ENCODE data around the gene RNF10.

The RNF10 gene

GRCh38 chr12:120586206-120586605 is 52.0 kb downstream of the RNF10 start:
- TF ChIP-seq CTCF (IDR thresholded peaks at IDR 0.05; ENCODE audit: low read length) (no peak), EZH2 (IDR thresholded peaks at IDR 0.05; ENCODE audit: borderline replicate concordance, low read length) (no peak)
- peaks cover 3% of the 10 kb centered on the region for H3K27me3 ChIP-seq (ENCODE audit: insufficient read depth, low read length)
- peaks cover 28% of the 10 kb centered on the region for H3K4me1 ChIP-seq (ENCODE audit: insufficient read depth, low read length, severe bottlenecking)

GRCh38 chr12:120586860-120587259 is 52.7 kb downstream of the RNF10 start:
- Histone ChIP-seq H3K79me2 (ENCODE audit: insufficient read depth, low read length) (no peaks in the 10 kb centered on the region), H4K20me1 (ENCODE audit: insufficient read depth, low read length) (no peaks in the 10 kb centered on the region), H3K4me2 (ENCODE audit: low read length) (no peak overlapping the region), H3F3A (ENCODE audit: insufficient read depth, low read length) (no peaks in the 10 kb centered on the region), H3K27ac (ENCODE audit: low read depth, low read length, poor library complexity, severe bottlenecking) (no peak overlapping the region), H3K9me2 (ENCODE audit: low read depth, low read length) (no peaks in the 10 kb centered on the region), H2AFZ (ENCODE audit: low read length) (no peak overlapping the region), H3K4me1 (ENCODE audit: insufficient read depth, low read length, severe bottlenecking) (peaks cover 24% of the 10 kb centered on the region), H3K9me3 (ENCODE audit: low read length) (no peaks in the 10 kb centered on the region), H3K9ac (ENCODE audit: low read length) (no peak overlapping the region), H3K4me3 (ENCODE audit: low read depth, low read length, poor library complexity, severe bottlenecking) (no peak overlapping the region), H3K27me3 (ENCODE audit: insufficient read depth, low read length) (peaks cover 3% of the 10 kb centered on the region), H3K36me3 (ENCODE audit: insufficient read depth, low read length) (no peaks in the 10 kb centered on the region)
- no peak for TF ChIP-seq CTCF (IDR thresholded peaks at IDR 0.05; ENCODE audit: low read length)
- TF ChIP-seq EZH2 (IDR thresholded peaks at IDR 0.05; ENCODE audit: borderline replicate concordance, low read length): no peak

More at GRCh38 chr12:120586206-120586605, 52.0 kb downstream of the RNF10 start:
- Histone ChIP-seq H4K20me1 (ENCODE audit: insufficient read depth, low read length) (no peaks in the 10 kb centered on the region), H2AFZ (ENCODE audit: low read length) (no peak overlapping the region), H3K27ac (ENCODE audit: low read depth, low read length, poor library complexity, severe bottlenecking) (no peak overlapping the region), H3K4me3 (ENCODE audit: low read depth, low read length, poor library complexity, severe bottlenecking) (no peak overlapping the region), H3K79me2 (ENCODE audit: insufficient read depth, low read length) (no peaks in the 10 kb centered on the region), H3K4me2 (ENCODE audit: low read length) (no peak overlapping the region), H3K9me2 (ENCODE audit: low read depth, low read length) (no peaks in the 10 kb centered on the region), H3F3A (ENCODE audit: insufficient read depth, low read length) (no peaks in the 10 kb centered on the region), H3K9ac (ENCODE audit: low read length) (no peak overlapping the region), H3K36me3 (ENCODE audit: insufficient read depth, low read length) (no peaks in the 10 kb centered on the region), H3K9me3 (ENCODE audit: low read length) (no peaks in the 10 kb centered on the region)

GRCh38 chr12:120588371-120588770 is 54.2 kb downstream of the RNF10 start:
- Histone ChIP-seq H3K27me3 (ENCODE audit: insufficient read depth, low read length) (peaks cover 3% of the 10 kb centered on the region), H4K20me1 (ENCODE audit: insufficient read depth, low read length) (no peaks in the 10 kb centered on the region), H3K79me2 (ENCODE audit: insufficient read depth, low read length) (no peaks in the 10 kb centered on the region), H3K4me3 (ENCODE audit: low read depth, low read length, poor library complexity, severe bottlenecking) (no peak overlapping the region), H3K27ac (ENCODE audit: low read depth, low read length, poor library complexity, severe bottlenecking) (no peak overlapping the region), H3F3A (ENCODE audit: insufficient read depth, low read length) (no peaks in the 10 kb centered on the region), H3K4me2 (ENCODE audit: low read length) (no peak overlapping the region), H3K36me3 (ENCODE audit: insufficient read depth, low read length) (no peaks in the 10 kb centered on the region), H3K9ac (ENCODE audit: low read length) (no peak overlapping the region), H2AFZ (ENCODE audit: low read length) (no peak overlapping the region), H3K9me2 (ENCODE audit: low read depth, low read length) (no peaks in the 10 kb centered on the region), H3K4me1 (ENCODE audit: insufficient read depth, low read length, severe bottlenecking) (peaks cover 15% of the 10 kb centered on the region), H3K9me3 (ENCODE audit: low read length) (no peaks in the 10 kb centered on the region)
- no peak for TF ChIP-seq CTCF (IDR thresholded peaks at IDR 0.05; ENCODE audit: low read length)
- no peak for TF ChIP-seq EZH2 (IDR thresholded peaks at IDR 0.05; ENCODE audit: borderline replicate concordance, low read length)

Data from OCI-LY1 (cell line).